Activated CD4-positive, alpha-beta T cell treated with anti-CD3 and anti-CD28 coated beads for 24 hours (primary cell): ENCODE data around the gene SSH3.
A peak's percentile ranks its signal among the peaks of the same experiment; 100 is the strongest.

Experiments
- DNase-seq, 2 donors: peaks; one replicate each; pipeline ENCODE4 v3.0.0-alpha.2; 2020; ENCODE audit warnings: low read depth in 2 of 2

SSH3 gene

GRCh38 chr11:67349036-67349435 is 45.7 kb downstream of the SSH3 start:
- no peak for DNase-seq

DNA sequence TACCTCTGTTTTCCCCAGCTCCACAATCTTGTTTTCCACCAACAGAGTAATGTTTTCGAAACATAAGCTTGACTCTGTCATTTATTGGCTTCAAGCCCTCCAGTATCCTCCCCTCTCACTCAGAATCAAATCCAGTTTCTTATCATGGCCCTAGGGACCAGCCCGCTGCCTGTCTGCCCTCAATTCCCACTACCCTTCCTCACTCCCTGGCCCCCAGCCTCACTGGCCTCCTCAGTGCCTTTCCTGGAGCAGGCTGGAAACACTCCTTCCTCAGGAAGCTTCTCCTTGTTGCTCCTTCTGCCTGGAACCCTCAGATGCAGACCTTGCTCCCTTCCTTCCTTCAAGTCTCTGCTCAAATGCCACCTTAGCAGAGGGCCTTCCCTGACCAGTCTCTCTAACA is 46.1 kb downstream of the SSH3 start:
- no peak for DNase-seq

DNA sequence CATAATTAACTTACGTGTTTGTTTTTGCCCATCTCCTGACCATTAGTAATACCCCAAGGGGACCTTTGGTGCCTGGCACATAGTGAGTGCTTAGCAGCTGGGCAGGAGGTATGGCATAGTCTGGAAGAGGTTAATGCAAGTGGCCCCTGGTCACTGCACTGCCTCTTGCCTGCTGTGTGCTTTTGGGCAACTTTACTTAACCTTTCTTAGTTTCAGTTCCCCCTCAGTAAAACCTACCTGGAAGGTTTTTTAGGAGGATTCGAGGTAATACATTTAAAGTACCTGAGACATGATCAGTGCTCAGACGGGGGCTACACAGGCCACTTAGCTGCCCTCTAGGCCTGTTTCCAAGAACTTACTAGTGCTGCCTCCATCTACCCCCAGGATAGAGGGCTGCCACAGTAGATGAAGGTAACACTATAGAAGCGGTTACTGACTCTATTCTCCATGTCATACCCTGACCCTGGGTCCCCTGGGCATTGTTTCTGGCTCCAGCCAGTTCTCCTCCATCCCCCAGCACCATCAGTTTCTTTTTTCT is 46.7 kb downstream of the SSH3 start:
- DNase-seq = no peak

DNA sequence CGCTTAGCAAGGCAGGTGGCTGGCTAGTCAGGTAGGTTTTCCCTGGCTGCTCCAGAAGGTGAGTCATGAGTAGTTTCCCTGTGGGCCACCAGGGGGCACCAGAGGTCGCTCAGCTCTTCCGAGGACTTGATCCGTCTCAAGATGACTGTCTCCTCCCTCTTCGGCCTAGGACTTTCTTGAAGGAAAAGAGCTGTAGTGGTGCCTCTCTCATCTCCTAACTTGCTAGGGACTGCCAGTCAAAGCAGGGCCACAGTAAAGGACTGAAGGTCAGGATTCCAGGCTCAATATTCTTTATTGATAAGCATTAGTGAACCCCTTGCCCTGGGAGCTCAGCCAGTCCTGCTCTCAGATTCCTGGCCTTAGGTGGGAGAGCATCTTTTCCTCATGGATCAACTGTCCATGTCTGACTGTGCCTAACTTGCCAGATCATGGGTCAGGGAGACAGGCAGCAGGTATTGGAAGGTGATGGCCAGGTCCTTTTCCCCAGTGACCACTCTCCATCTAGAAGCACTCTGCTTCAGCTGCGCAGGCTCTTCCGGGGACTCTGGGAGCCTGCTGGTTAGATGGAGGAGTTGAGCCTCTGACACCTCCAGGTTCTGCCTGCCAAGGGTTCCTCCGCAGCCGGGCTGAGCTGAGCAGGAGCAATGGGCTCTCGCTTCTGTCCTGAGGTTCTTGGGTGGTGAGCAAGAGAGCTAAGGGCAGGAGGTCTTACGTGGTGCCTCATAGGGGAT is 48.1 kb downstream of the SSH3 start:
- peak; percentile 40 to 49 for DNase-seq

- no peak for DNase-seq
These were observed 49.4 kb downstream of the SSH3 start for GRCh38 chr11:67352546-67353316.

DNA sequence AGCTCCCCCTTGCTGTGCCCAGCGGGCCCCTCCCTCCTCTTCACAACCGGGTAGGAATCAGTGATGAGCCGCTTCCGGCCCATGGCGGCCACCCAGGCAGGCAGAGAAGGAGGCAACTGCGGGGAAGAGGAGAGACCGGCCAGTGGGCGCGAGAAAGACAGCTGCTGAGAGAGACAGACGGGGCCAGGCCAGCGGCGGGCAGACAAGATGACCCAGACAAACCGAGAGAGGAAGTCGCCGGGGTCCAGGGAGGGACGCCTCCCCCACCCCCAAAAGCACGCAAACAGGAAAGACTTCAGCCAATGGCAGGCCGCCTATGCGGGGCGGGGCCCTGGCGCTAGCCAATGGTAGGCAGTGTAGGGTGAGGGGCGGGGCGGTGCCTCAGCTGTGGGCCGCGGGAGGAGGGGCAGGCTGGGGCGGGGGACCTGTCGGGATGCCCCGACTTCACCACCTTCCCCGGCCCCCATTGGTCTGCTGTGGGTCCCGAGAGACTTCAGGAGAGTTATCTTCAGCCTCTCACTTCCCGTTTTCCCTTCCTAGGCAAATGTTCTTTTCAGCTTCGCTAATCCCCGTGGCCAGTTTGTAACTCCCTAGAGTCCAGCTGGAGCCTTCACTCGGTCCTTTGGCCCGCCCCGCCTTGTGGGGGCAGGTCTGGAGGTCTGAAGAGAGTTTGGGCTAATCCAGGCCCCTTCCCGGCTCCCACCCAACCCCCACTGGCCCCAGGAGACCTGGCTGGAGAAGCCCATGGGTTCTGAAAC is 50.2 kb downstream of the SSH3 start, which contains the start of gene POLD4:
TSS of gene POLD4 (minus strand) at position 230 of the 758 bp plus-strand sequence. CDS start at position 83, 147 bp downstream.
- peak; percentile 91 to 97 for DNase-seq

- DNase-seq = no peak
These were observed 51.0 kb downstream of the SSH3 start for GRCh38 chr11:67354075-67355022.

GRCh38 chr11:67355023-67355793 is 51.9 kb downstream of the SSH3 start:
- no peak for DNase-seq

DNA sequence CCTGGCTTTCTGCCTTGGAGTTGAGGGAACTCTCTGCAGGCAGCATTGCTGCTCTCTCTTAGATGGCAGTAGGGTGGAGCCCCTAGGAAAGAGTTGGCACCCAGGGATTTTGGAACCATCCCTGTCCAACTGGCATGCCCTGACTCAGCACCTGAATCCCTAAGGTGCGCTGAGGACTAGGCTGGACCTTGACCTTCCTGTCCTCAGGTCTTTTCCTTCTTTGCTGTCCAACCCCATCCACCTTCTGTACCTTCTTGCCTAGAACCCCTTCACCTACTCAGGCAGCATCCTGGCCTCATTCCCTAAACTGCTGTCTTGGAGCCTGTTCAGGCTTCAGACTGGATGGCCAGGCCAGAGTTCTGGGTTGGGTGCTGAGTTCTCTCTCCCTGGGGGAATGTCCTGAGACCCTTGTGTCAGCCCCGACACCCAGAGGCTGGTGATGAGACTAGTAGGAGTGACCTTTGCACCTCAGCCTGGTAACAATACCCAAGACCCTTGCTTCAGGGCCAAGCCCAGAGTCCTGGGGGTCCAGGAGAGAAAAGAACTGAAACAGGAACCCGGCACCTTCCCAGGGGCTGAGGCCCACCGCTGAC is 52.6 kb downstream of the SSH3 start:
- DNase-seq = no peak

- no peak for DNase-seq
These were observed 53.1 kb downstream of the SSH3 start for GRCh38 chr11:67356387-67356863.

GRCh38 chr11:67356864-67357561 is 53.7 kb downstream of the SSH3 start:
- DNase-seq = peak; percentile 41 to 47

GRCh38 chr11:67357831-67358670 is 54.7 kb downstream of the SSH3 start:
- no peak for DNase-seq
